ENCODE results near the gene SLC46A1. TPM values are rescaled to one million over a fixed set of nuclear protein-coding genes. Genes with fewer than 3 reads are reported as not detected.

SLC46A1 gene
- total RNA-seq, 1 experiment from 2014 or later = 2.5 TPM

DNA sequence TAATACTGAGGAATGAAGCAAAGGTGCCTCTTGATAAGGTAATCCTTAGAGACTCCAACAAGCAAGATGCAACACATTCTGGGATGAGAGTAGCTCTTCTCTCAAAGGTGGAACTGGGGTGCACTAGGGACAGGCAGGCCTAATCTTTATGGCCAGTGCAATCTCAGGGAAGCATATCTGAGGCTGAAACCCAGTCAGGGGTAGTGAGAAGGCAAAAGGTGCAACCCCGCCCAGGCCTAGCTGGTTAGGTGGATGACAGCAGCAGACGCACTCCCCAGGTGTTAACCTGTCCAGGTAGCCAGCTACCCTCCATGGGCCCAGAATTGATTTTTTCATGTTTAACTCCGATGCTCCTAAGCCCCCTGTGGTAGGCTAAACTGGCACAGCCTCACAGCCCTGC, 9.9 kb upstream of the SLC46A1 start:
- H3K27ac ChIP-seq = no peak overlapping the region

GRCh38 chr17:28413804-28414203, 7.8 kb upstream of the SLC46A1 start:
- H3K36me3 ChIP-seq = no peaks in the 10 kb centered on the region
- H3K4me3 ChIP-seq = no peak overlapping the region
- no peaks in the 10 kb centered on the region for H3K4me1 ChIP-seq (replicated peaks)
- H3K27ac ChIP-seq = no peak overlapping the region
- DNase-seq (ENCODE audit: low read depth in 1 of 2, low spot score in 2 of 2) = no peak
- peaks cover 23% of the 10 kb centered on the region for H3K27me3 ChIP-seq (replicated peaks)
- H3K9me3 ChIP-seq (replicated peaks) = no peaks in the 10 kb centered on the region

More for the DNA sequence above, 9.9 kb upstream of the SLC46A1 start:
- no peak overlapping the region for H3K4me3 ChIP-seq
- H3K27me3 ChIP-seq (replicated peaks) = peaks cover 14% of the 10 kb centered on the region
- H3K4me1 ChIP-seq (replicated peaks) = no peaks in the 10 kb centered on the region
- DNase-seq (ENCODE audit: low read depth in 1 of 2, low spot score in 2 of 2) = no peak
- H3K9me3 ChIP-seq (replicated peaks) = no peaks in the 10 kb centered on the region
- H3K36me3 ChIP-seq = no peaks in the 10 kb centered on the region

DNA sequence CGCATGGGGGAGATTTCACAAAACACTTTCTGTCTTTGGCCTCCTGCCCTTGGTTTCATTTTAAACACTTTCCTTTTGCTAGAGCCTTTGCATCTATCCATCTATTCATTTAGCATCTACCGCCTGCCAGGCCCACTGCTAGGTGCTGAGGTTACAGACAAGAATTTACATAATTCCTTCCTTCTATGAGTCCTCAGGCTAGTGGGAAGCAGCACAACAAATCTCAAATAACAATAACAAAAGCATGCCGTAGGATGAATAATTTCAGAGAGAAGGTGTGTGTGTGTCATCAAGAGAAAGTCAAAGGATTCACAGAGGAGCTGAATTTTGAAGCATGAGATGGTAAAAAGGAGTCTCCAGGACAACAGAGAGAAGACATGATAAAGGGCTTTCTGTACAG, 6.1 kb upstream of the SLC46A1 start:
- Histone ChIP-seq H3K36me3 (no peaks in the 10 kb centered on the region), H3K9me3 (replicated peaks) (no peaks in the 10 kb centered on the region), H3K27me3 (replicated peaks) (peaks cover 23% of the 10 kb centered on the region), H3K27ac (no peak overlapping the region), H3K4me1 (replicated peaks) (no peaks in the 10 kb centered on the region), H3K4me3 (no peak overlapping the region)
- no peak for DNase-seq (ENCODE audit: low read depth in 1 of 2, low spot score in 2 of 2)

DNA sequence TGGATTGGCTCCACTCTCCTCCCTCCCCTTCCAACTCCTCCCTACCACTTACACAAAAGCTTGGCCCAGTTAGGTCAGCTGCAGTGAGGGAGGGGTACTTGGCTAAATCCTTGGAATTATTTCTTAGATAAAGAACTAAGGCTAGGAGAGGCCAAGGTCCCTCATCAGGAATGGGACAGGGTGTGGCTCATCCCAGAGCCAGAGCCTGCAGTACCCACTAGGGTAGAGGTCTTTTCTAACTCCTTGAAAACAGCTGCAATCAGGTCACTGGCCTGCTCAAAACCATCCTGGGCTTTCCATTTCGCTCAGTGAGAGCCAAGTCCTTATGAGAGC, 1.9 kb upstream of the SLC46A1 start:
- DNase-seq (ENCODE audit: low read depth in 1 of 2, low spot score in 2 of 2) = no peak
- H3K9me3 ChIP-seq (replicated peaks) = no peaks in the 10 kb centered on the region
- H3K4me1 ChIP-seq (replicated peaks) = peaks cover 9% of the 10 kb centered on the region
- no peak overlapping the region for H3K27ac ChIP-seq
- H3K27me3 ChIP-seq (replicated peaks) = peaks cover 27% of the 10 kb centered on the region
- H3K4me3 ChIP-seq = no peak overlapping the region
- no peaks in the 10 kb centered on the region for H3K36me3 ChIP-seq

DNA sequence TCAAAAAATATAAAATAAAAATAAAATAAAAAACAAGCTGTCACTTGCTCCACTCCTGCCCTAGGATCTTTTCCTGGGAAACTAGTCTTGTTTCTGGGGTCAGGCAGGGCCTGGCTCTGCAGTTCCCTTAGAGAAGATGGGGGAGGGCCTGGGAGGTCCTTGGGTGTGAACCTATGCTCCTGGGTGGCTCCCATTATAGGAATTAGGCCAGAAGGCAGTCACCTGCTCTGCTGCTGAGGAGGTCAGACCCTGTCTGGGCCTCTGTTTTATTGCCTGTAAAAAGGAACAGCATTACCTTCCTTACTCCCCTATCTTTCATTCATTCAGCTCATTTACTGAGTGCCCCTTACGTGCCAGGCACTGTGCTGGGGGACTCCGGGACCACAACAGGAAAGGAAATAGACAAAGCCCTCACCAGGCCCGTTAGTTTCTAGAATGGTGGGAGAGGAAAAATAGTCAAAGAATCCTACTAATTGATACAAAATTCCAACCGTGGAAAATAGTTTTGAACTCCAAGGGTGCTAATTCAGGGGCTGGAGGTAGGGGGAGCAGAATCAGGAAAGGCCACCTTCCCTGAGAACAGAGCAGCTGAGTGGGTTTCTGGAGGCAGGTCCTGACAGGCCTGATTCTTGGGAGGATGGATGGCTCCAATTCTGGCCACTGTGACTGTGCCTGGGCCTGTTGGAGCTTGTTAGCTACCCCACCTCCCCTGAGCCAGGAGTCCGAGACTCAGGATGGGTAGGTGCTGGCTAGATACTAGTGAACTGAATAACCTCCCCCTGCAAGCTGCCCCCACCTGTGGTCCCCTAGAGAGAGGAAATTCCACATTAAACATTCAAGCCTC, 1.3 kb upstream of the SLC46A1 start:
- H3K9me3 ChIP-seq (replicated peaks) = no peaks in the 10 kb centered on the region
- no peak overlapping the region for H3K4me3 ChIP-seq
- H3K27me3 ChIP-seq (replicated peaks) = peaks cover 24% of the 10 kb centered on the region
- no peak overlapping the region for H3K27ac ChIP-seq
- no peaks in the 10 kb centered on the region for H3K36me3 ChIP-seq
- DNase-seq (ENCODE audit: low read depth in 1 of 2, low spot score in 2 of 2) = no peak
- peaks cover 9% of the 10 kb centered on the region for H3K4me1 ChIP-seq (replicated peaks)

- DNase-seq (ENCODE audit: low read depth in 1 of 2, low spot score in 2 of 2) = no peak
- Histone ChIP-seq H3K9me3 (replicated peaks) (no peaks in the 10 kb centered on the region), H3K4me3 (peak overlapping the region; percentile 48), H3K4me1 (replicated peaks) (peaks cover 9% of the 10 kb centered on the region), H3K27me3 (replicated peaks) (peaks cover 19% of the 10 kb centered on the region), H3K27ac (no peak overlapping the region), H3K36me3 (no peaks in the 10 kb centered on the region)
Observed at GRCh38 chr17:28406473-28406814, 432 bp upstream of the SLC46A1 start.

DNA sequence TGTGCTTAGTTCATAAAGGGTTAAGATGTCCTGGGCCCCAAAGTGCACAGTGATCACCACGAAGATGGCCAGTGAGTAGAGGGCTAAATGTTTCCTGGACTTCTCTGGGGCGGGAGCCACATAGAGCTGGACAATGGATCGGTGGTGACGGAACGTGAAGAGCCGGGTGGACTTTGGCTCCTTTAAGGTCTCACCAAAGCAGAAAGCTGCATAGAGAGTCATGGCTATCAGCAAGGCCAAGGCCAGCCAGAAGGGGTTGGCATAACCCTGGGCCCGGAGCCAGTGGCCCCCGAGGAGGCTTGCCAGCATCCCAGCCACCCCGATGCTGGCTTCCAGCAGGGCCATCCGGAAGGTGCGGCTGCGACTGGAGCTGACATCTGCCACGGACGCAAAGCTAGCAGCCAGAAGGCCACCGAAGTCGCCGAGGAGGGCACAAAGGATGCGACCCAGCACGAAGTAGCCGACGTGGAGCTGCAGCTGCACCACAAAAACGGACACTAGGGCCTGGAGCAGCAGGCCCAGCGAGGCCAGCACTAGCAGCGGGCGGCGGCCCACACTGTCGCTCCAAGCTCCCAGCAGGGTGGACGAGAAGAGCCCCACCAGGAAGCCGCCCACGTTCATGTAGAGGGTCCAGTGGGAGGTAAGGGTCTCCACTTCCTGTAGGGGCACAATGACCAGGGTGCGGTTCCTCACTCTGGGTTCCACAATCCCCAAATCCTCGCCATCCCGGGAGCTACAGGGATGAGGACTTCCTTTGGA, 1.0 kb downstream of the SLC46A1 start:
- Histone ChIP-seq H3K27me3 (replicated peaks) (peaks cover 11% of the 10 kb centered on the region; the same call in 1 of the 2 replicates), H3K4me1 (replicated peaks) (peaks cover 9% of the 10 kb centered on the region), H3K4me3 (no peak overlapping the region), H3K27ac (no peak overlapping the region), H3K9me3 (replicated peaks) (no peaks in the 10 kb centered on the region), H3K36me3 (no peaks in the 10 kb centered on the region)
- no peak for DNase-seq (ENCODE audit: low read depth in 1 of 2, low spot score in 2 of 2)

DNA sequence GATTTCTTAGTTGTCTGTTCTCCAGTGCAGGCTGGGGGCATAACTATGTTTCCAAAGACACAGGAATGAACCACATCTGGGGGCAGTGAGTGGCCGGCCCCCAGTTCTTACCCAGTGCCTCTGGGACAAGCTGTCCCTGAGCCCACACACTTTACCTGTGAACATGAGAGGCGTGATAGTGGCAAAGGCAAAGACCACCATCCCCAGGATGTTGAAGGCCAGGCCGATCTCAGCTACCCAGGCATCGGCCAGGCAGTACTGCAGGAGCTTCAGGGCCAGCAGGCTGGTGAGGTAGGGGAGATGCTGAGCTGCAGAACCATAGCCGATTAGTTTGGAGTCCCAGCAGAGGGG, 1.6 kb downstream of the SLC46A1 start:
- H3K36me3 ChIP-seq = no peaks in the 10 kb centered on the region
- no peak overlapping the region for H3K4me3 ChIP-seq
- H3K9me3 ChIP-seq (replicated peaks) = no peaks in the 10 kb centered on the region
- peaks cover 9% of the 10 kb centered on the region for H3K4me1 ChIP-seq (replicated peaks)
- no peak for DNase-seq (ENCODE audit: low read depth in 1 of 2, low spot score in 2 of 2)
- peaks cover 6% of the 10 kb centered on the region; the same call in 1 of the 2 replicates for H3K27me3 ChIP-seq (replicated peaks)
- no peak overlapping the region for H3K27ac ChIP-seq

GRCh38 chr17:28404007-28404406, 2.0 kb downstream of the SLC46A1 start:
- DNase-seq (ENCODE audit: low read depth in 1 of 2, low spot score in 2 of 2) = no peak
- H3K9me3 ChIP-seq (replicated peaks) = no peaks in the 10 kb centered on the region
- H3K36me3 ChIP-seq = no peaks in the 10 kb centered on the region
- H3K4me1 ChIP-seq (replicated peaks) = peaks cover 9% of the 10 kb centered on the region
- peaks cover 4% of the 10 kb centered on the region; the same call in 1 of the 2 replicates for H3K27me3 ChIP-seq (replicated peaks)
- no peak overlapping the region for H3K27ac ChIP-seq
- no peak overlapping the region for H3K4me3 ChIP-seq

GRCh38 chr17:28402844-28403243, 3.2 kb downstream of the SLC46A1 start:
- Histone ChIP-seq H3K4me1 (replicated peaks) (peaks cover 9% of the 10 kb centered on the region), H3K27ac (no peak overlapping the region), H3K4me3 (no peak overlapping the region), H3K9me3 (replicated peaks) (no peaks in the 10 kb centered on the region), H3K36me3 (no peaks in the 10 kb centered on the region), H3K27me3 (replicated peaks) (peaks cover 4% of the 10 kb centered on the region; the same call in 1 of the 2 replicates)
- DNase-seq (ENCODE audit: low read depth in 1 of 2, low spot score in 2 of 2) = no peak

- no peak overlapping the region for H3K4me3 ChIP-seq
- H3K9me3 ChIP-seq (replicated peaks) = no peaks in the 10 kb centered on the region
- H3K36me3 ChIP-seq = no peaks in the 10 kb centered on the region
- no peak for DNase-seq (ENCODE audit: low read depth in 1 of 2, low spot score in 2 of 2)
- H3K27ac ChIP-seq = no peak overlapping the region
- peaks cover 9% of the 10 kb centered on the region for H3K4me1 ChIP-seq (replicated peaks)
- H3K27me3 ChIP-seq (replicated peaks) = peaks cover 4% of the 10 kb centered on the region; the same call in 1 of the 2 replicates
Observed at GRCh38 chr17:28402224-28402630, 3.8 kb downstream of the SLC46A1 start.

GRCh38 chr17:28399808-28400207, 6.2 kb downstream of the SLC46A1 start:
- DNase-seq (ENCODE audit: low read depth in 1 of 2, low spot score in 2 of 2) = no peak
- Histone ChIP-seq H3K4me1 (replicated peaks) (no peaks in the 10 kb centered on the region), H3K27ac (no peak overlapping the region), H3K4me3 (no peak overlapping the region), H3K27me3 (replicated peaks) (no peaks in the 10 kb centered on the region), H3K36me3 (no peaks in the 10 kb centered on the region), H3K9me3 (replicated peaks) (no peaks in the 10 kb centered on the region)

DNA sequence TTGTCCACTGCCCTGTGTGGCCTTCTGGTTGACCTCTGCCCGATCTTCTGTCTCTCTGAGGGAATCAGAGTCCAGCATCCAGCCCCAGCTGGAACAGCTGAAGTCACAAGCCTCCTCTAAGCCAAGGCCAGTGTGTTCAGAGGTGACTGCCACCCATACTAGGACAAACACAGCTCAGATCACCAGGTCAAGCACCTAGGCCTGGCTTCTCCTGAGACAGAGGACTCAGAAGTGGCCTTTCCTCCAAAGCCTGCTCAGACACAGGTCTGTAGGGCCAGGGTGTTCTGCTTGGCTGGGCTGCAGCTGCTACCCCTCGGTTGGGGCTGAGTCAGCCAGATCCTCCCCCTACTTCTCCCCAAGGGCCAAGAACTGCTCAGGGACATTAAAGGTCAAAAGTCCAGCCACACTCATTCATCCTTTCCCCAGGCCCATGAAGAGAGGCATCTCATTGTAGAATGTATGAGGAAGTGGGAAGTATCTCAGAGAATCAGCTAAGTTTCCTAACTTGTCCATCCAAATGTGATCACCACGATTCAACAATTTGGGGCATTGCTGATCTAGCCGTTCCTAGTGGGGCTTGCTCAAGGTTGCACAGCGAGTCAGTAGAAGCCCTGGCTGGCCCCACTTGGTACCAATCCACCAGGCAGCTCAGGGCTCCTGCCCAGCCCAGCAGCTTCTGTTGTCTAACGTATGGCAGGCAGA, 7.6 kb downstream of the SLC46A1 start:
- H3K9me3 ChIP-seq (replicated peaks) = no peaks in the 10 kb centered on the region
- H3K27me3 ChIP-seq (replicated peaks) = no peaks in the 10 kb centered on the region
- no peak overlapping the region for H3K4me3 ChIP-seq
- DNase-seq (ENCODE audit: low read depth in 1 of 2, low spot score in 2 of 2) = no peak
- H3K36me3 ChIP-seq = 0 out of 2 replicates have a peak, but pooled peaks cover 3% of the 10 kb centered on the region
- H3K27ac ChIP-seq = no peak overlapping the region
- H3K4me1 ChIP-seq (replicated peaks) = no peaks in the 10 kb centered on the region

All from SJSA1 (cell line).